ENCODE results near the gene PFKFB2. TPM values are rescaled to one million over a fixed set of nuclear protein-coding genes. Genes with fewer than 3 reads are reported as not detected.

The PFKFB2 gene
- total RNA-seq, 4 donors from 2014 or later, result 44.6 to 150 (median 116) TPM

DNA sequence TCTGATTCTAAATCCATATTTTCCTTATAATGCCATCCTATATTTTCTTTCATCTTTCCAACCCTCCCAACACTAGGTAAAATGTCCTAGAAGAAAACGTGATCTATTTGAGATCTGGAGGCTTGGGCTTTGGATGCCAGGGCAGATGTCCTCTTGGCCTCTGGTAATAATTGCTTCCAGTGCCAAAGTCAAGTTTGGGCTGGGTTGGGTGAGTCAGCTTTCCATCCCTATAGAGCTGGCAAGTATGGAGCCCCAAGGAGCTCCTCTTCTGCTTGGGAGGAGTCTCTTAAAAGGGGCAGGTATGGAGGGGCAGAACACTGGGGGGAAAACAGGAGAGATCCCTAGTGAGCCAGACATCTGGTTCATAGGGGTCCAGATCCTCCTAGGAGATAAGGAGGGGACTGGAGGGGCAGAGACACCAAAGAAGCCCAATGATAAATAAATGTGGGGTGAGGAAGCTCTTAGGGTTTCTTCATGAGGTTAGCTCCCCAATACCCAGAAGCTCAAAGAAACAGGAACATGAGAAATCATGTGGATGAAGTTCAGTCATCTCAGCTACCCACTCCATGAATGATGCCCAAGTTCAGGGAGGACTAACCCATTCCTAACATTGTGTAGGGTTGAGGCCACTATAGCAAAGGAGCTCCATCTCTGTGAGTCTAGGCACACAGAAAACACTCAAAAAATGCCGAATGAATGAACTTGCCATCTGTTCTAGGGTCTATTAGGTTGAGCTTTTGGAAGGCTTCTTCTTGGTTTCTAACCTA is 24.0 kb upstream of the PFKFB2 start:
- Histone ChIP-seq H3K9me3 (no peaks in the 10 kb centered on the region), H3K36me3 (no peaks in the 10 kb centered on the region), H3K27ac (peak overlapping the region in 3 of 4 donors; percentile 76 to 97 (median 93)), H3K4me3 (peak overlapping the region in 1 of 4 donors; percentile 67), H3K4me1 (peaks cover 0 to 41% (median 5%) of the 10 kb centered on the region in 4 donors), H3K27me3 (no peaks in the 10 kb centered on the region)
- DNase-seq, result peak in 1 of 3 donors; percentile 78
- TF ChIP-seq CTCF (IDR thresholded peaks at IDR 0.05) (no peak), POLR2A (IDR thresholded peaks at IDR 0.05) (peak in 1 of 2 donors; percentile 51)

DNA sequence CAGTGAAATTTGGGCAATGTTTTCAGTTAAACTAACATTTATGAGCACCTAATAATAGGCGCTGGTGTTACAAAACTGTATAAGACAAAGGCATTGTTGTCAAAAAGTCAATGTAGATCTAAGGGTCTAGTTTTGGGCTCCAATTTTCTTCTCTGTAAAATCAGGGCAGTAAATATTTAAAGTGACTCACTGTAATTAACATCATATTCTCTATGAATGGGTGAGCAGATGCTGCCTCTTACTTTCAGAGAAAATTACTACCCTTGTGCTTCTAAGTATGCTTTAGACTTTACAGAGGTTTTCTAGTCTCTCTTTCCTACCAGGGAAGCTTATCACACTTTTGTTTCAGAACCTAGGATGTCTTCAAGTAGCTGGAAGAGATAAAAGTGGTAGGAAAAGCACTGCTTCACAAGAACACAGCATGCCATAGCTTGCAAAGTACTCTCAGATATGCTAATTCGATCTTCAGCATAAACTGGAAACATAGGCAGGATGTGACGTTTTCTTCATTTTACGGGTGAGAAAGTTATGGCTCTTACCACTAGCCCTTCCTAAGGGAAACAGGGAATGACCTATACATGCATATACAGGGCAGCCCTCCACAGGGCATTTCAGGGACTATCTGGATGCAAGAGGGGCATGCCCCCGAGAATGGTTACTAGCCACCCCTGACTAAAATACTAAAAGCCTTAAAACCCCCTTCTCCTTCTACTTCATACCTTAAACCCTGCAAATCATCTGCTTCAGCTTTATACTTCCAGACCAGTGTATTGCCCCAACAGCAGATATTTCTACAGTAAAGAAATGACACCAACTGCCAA is 23.2 kb upstream of the PFKFB2 start:
- H3K4me3 ChIP-seq, result peak overlapping the region in 2 of 4 donors; percentile 56 to 67
- DNase-seq, result no peak

GRCh38 chr1:207030522-207031009 is 22.5 kb upstream of the PFKFB2 start:
- no peaks in the 10 kb centered on the region for H3K36me3 ChIP-seq
- H3K9me3 ChIP-seq, result no peaks in the 10 kb centered on the region
- peaks cover 0 to 28% (median under 1%) of the 10 kb centered on the region in 4 donors for H3K4me1 ChIP-seq
- H3K4me3 ChIP-seq, result peak overlapping the region in 2 of 4 donors; percentile 56 to 67
- DNase-seq, result peak in 1 of 3 donors; percentile 67
- peak overlapping the region in 3 of 4 donors; percentile 73 to 97 (median 93) for H3K27ac ChIP-seq
- H3K27me3 ChIP-seq, result no peaks in the 10 kb centered on the region
- TF ChIP-seq POLR2A (IDR thresholded peaks at IDR 0.05) (peak in 1 of 2 donors; percentile 50), CTCF (IDR thresholded peaks at IDR 0.05) (no peak)

More for the DNA sequence above, 23.2 kb upstream of the PFKFB2 start:
- Histone ChIP-seq H3K4me1 (peaks cover 0 to 35% (median 3%) of the 10 kb centered on the region in 4 donors), H3K27ac (peak overlapping the region in 3 of 4 donors; percentile 73 to 97 (median 93)), H3K9me3 (no peaks in the 10 kb centered on the region), H3K27me3 (no peaks in the 10 kb centered on the region), H3K36me3 (no peaks in the 10 kb centered on the region)
- TF ChIP-seq POLR2A (IDR thresholded peaks at IDR 0.05), result no peak
- TF ChIP-seq CTCF (IDR thresholded peaks at IDR 0.05), result no peak

DNA sequence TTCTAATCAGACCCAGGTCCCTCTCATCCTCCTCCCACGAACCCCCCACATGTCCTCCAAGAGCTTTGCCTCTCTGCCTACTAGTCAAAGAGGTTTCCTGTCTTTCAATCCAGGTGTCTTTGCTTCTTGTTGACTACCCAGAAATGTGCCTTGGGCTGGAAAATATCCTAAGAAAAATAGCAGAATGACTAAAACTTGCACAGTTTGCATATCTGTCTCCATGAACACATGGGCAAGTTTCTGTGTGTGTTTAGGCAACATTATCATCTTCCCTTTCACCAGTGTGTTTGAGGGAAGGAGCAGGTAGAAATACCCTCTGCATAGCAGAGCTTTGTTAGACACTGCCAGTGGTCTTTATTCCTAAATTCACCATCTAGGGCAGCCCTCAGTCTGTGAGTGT is 22.1 kb upstream of the PFKFB2 start:
- H3K9me3 ChIP-seq, result no peaks in the 10 kb centered on the region
- peaks cover 0 to 24% (median 0%) of the 10 kb centered on the region in 4 donors for H3K4me1 ChIP-seq
- H3K36me3 ChIP-seq, result no peaks in the 10 kb centered on the region
- no peaks in the 10 kb centered on the region for H3K27me3 ChIP-seq
- TF ChIP-seq CTCF (IDR thresholded peaks at IDR 0.05) (no peak), POLR2A (IDR thresholded peaks at IDR 0.05) (no peak)
- DNase-seq, result no peak
- peak overlapping the region in 3 of 4 donors; percentile 73 to 97 (median 93) for H3K27ac ChIP-seq
- peak overlapping the region in 2 of 4 donors; percentile 56 to 67 for H3K4me3 ChIP-seq

- peak in 2 of 3 donors; percentile 73 to 79 for DNase-seq
- Histone ChIP-seq H3K4me3 (peak overlapping the region in 3 of 4 donors; percentile 14 to 67 (median 56)), H3K27me3 (no peaks in the 10 kb centered on the region), H3K4me1 (peaks cover 0 to 17% (median 0%) of the 10 kb centered on the region in 4 donors), H3K27ac (peak overlapping the region in 3 of 4 donors; percentile 73 to 97 (median 93)), H3K36me3 (no peaks in the 10 kb centered on the region), H3K9me3 (no peaks in the 10 kb centered on the region)
- TF ChIP-seq POLR2A (IDR thresholded peaks at IDR 0.05) (peak; percentile 24 to 85), CTCF (IDR thresholded peaks at IDR 0.05) (no peak)
Observed at GRCh38 chr1:207031632-207032264, 21.3 kb upstream of the PFKFB2 start.
